Measurements from ENCODE around the gene MAP4K3. TPM values are rescaled to one million over a fixed set of nuclear protein-coding genes. Genes with fewer than 3 reads are reported as not detected.

MAP4K3 gene
- total and polyA plus RNA-seq, 10 of the 15 experiments (the other 5 are each of a cell fraction or from before 2014, with no cell fraction given): 0.04 to 0.95 (median 0.21) TPM; not detected in 1

DNA sequence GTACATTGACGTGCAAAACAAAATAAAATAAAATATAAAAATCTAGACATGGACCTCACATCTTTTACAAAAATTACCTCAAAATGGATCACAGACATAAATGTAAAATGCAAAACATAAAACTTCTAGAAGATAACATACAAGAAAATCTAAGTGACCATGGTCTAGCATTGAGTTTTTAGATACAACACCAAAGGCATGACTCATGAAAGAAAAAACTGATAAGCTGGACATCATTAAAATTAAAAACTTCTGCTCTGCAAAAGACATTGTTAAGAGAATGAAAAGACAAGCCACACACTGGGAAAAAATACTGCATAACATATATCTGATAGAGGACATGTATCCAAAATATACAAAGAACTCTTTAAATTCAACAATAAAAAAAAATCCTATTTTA lies 14.4 kb downstream of the MAP4K3 start (continued):
- TF ChIP-seq, protein P1, sequence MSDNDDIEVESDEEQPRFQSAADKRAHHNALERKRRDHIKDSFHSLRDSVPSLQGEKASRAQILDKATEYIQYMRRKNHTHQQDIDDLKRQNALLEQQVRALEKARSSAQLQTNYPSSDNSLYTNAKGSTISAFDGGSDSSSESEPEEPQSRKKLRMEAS (IDR thresholded peaks at IDR 0.05; ENCODE audit: low read depth, low read length): no peak
- TF ChIP-seq CREM (IDR thresholded peaks at IDR 0.05; ENCODE audit: low read depth) (no peak), NR2C2 (IDR thresholded peaks at IDR 0.05; ENCODE audit: borderline replicate concordance, control insufficient read depth, insufficient read length, low read depth) (no peak), ATF7 (IDR thresholded peaks at IDR 0.05; ENCODE audit: low read depth) (no peak), BMI1 (IDR thresholded peaks at IDR 0.05; ENCODE audit: borderline replicate concordance) (no peak)

DNA sequence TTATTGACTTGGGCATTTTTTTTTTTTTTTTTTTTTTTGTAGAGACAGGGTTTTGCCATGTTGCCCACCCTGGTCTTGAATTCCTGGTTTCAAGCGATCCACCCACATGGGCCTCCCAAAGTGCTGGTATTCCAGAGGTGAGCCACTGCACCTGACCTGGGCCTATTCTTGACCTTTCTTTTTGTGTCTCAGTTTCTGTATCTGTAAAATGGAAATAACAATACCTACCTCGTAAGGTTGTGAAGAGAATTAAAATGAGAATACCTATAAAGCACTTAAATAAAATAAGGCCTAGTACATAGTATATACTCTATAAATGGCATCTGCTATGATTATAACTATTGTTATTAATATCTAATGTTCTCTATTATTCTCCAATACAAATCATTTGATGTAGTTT lies 15.7 kb downstream of the MAP4K3 start:
- Histone ChIP-seq H3K9me3 (replicated peaks; ENCODE audit: control insufficient read depth, insufficient read depth, low read length) (no peaks in the 10 kb centered on the region), H2AFZ (ENCODE audit: control insufficient read depth, low read depth, low read length) (no peak overlapping the region), H4K20me1 (ENCODE audit: control insufficient read depth, insufficient read depth) (no peaks in the 10 kb centered on the region), H3K4me3 (no peak overlapping the region), H3K9ac (ENCODE audit: control insufficient read depth, insufficient read depth, low read length) (no peak overlapping the region), H3K36me3 (ENCODE audit: control insufficient read depth in 2 of 2, insufficient read depth in 2 of 2, low read length in 1 of 2) (no peaks in the 10 kb centered on the region), H3K27me3 (replicated peaks in 1 of 2; ENCODE audit: control insufficient read depth in 2 of 2, insufficient read depth in 2 of 2, low read length in 1 of 2) (no peaks in the 10 kb centered on the region), H3K79me2 (ENCODE audit: control insufficient read depth, insufficient read depth, low read length) (peaks cover 2% of the 10 kb centered on the region), H3K27ac (ENCODE audit: control insufficient read depth, insufficient read depth) (no peak overlapping the region), H3K4me2 (ENCODE audit: control insufficient read depth, insufficient read depth) (no peak overlapping the region), H3K4me1 (ENCODE audit: control insufficient read depth, insufficient read depth, low read length) (no peaks in the 10 kb centered on the region)
- in situ Hi-C loops (cut with MboI): no loop called here
- POLR2A ChIA-PET: no interaction called here
- intact Hi-C loops (cut with micrococcal nuclease; ENCODE audit: unreplicated experiment): no loop called here
- CTCF ChIA-PET: no interaction called here
- BruUV-seq (replicated peaks): no TSS peak
- SMC1A ChIA-PET (ENCODE audit: uncharacterized antibody, unreplicated experiment): no interaction called here
- DNase-seq (ENCODE audit: low read depth, low spot score): no peak
- RAD21 ChIA-PET (ENCODE audit: unreplicated experiment): no interaction called here
- ATAC-seq: no peak
- no peak for FAIRE-seq
- no peak for TF ChIP-seq GATAD2B (conservative IDR thresholded peaks at IDR 0.05; ENCODE audit: low read depth)
- 90% methylated on average over 2 of the region's 2 CpGs for WGBS (ENCODE audit: insufficient coverage, insufficient replicate concordance, low lambda C conversion rate, missing lambda C conversion rate)
